ENCODE data around the gene ITGAD. TPM values are rescaled to one million over a fixed set of nuclear protein-coding genes. Genes with fewer than 3 reads are reported as not detected.

Gene ITGAD
- total RNA-seq, 1 donor from 2014 or later: 0.09 TPM

- DNase-seq (ENCODE audit: low spot score): no peak
Measured at GRCh38 chr16:31365131-31365865, 27.8 kb upstream of the ITGAD start.

GRCh38 chr16:31367853-31368252 lies 25.3 kb upstream of the ITGAD start:
- no peak for DNase-seq (ENCODE audit: low spot score)

- no peak for DNase-seq (ENCODE audit: low spot score)
Measured at GRCh38 chr16:31371008-31371407, 22.1 kb upstream of the ITGAD start.

GRCh38 chr16:31371619-31372484 lies 21.3 kb upstream of the ITGAD start:
- DNase-seq (ENCODE audit: low spot score): no peak

- no peak for DNase-seq (ENCODE audit: low spot score)
Measured at GRCh38 chr16:31373235-31373634, 19.9 kb upstream of the ITGAD start.

- no peak for DNase-seq (ENCODE audit: low spot score)
Measured at GRCh38 chr16:31375231-31375630, 17.9 kb upstream of the ITGAD start.

GRCh38 chr16:31376705-31377104 lies 16.4 kb upstream of the ITGAD start:
- no peak for DNase-seq (ENCODE audit: low spot score)

- DNase-seq (ENCODE audit: low spot score): no peak
Measured at GRCh38 chr16:31377210-31377903, 15.8 kb upstream of the ITGAD start.

- no peak for DNase-seq (ENCODE audit: low spot score)
Measured at GRCh38 chr16:31380201-31380600, 12.9 kb upstream of the ITGAD start.

GRCh38 chr16:31382485-31383161 lies 10.5 kb upstream of the ITGAD start:
- DNase-seq (ENCODE audit: low spot score): peak; percentile 65

- DNase-seq (ENCODE audit: low spot score): peak; percentile 16
Measured at GRCh38 chr16:31385680-31386079, 7.5 kb upstream of the ITGAD start.

GRCh38 chr16:31386157-31386984 lies 6.8 kb upstream of the ITGAD start:
- DNase-seq (ENCODE audit: low spot score): no peak

- no peak for DNase-seq (ENCODE audit: low spot score)
Measured at GRCh38 chr16:31388535-31388934, 4.6 kb upstream of the ITGAD start.

- DNase-seq (ENCODE audit: low spot score): no peak
Measured at GRCh38 chr16:31390504-31391041, 2.6 kb upstream of the ITGAD start.

- DNase-seq (ENCODE audit: low spot score): peak; percentile 36
Measured at GRCh38 chr16:31395647-31396046, 2.5 kb downstream of the ITGAD start.

- no peak for DNase-seq (ENCODE audit: low spot score)
Measured at GRCh38 chr16:31397096-31397660, 4.0 kb downstream of the ITGAD start.

GRCh38 chr16:31397701-31398100 lies 4.6 kb downstream of the ITGAD start:
- DNase-seq (ENCODE audit: low spot score): no peak

GRCh38 chr16:31400191-31400590 lies 7.1 kb downstream of the ITGAD start:
- no peak for DNase-seq (ENCODE audit: low spot score)

- no peak for DNase-seq (ENCODE audit: low spot score)
Measured at GRCh38 chr16:31401436-31401835, 8.3 kb downstream of the ITGAD start.

GRCh38 chr16:31402687-31403086 lies 9.6 kb downstream of the ITGAD start:
- no peak for DNase-seq (ENCODE audit: low spot score)
